ENCODE data around the gene RPS6KA4.

RPS6KA4 gene

GRCh38 chr11:64358536-64358906 lies 441 bp upstream of the RPS6KA4 start:
- H3K36me3 ChIP-seq (ENCODE audit: control insufficient read depth, insufficient read depth, low read length): peaks cover 36% of the 10 kb centered on the region
- WGBS, 2 experiments (ENCODE audit: insufficient coverage in 2 of 2): 30 to 35% methylated on average over 6 to 7 of the region's 7 CpGs
- H3K4me1 ChIP-seq (ENCODE audit: control insufficient read depth, insufficient read depth, low read length, poor library complexity, severe bottlenecking): peaks cover 32% of the 10 kb centered on the region
- H3K9me3 ChIP-seq (ENCODE audit: control insufficient read depth, low read length): no peaks in the 10 kb centered on the region
- peak overlapping the region; percentile 69 for H3K4me3 ChIP-seq (ENCODE audit: extremely low read depth, insufficient read depth, low read length, poor library complexity, severe bottlenecking)
- H3K27ac ChIP-seq (ENCODE audit: low read depth, low read length, severe bottlenecking): peak overlapping the region; percentile 73

- 81 to 89% methylated on average over 31 to 37 of the region's 38 CpGs for WGBS, 2 experiments (ENCODE audit: insufficient coverage in 2 of 2)
- Histone ChIP-seq H3K9me3 (ENCODE audit: control insufficient read depth, low read length) (no peaks in the 10 kb centered on the region), H3K4me3 (ENCODE audit: extremely low read depth, insufficient read depth, low read length, poor library complexity, severe bottlenecking) (peak overlapping the region; percentile 69), H3K36me3 (ENCODE audit: control insufficient read depth, insufficient read depth, low read length) (peaks cover 50% of the 10 kb centered on the region), H3K4me1 (ENCODE audit: control insufficient read depth, insufficient read depth, low read length, poor library complexity, severe bottlenecking) (peaks cover 32% of the 10 kb centered on the region), H3K27ac (ENCODE audit: low read depth, low read length, severe bottlenecking) (no peak overlapping the region)
Measured at GRCh38 chr11:64359712-64360445, 917 bp downstream of the RPS6KA4 start.

GRCh38 chr11:64360448-64360921 lies 1.5 kb downstream of the RPS6KA4 start:
- 92 to 96% methylated on average over 10 to 11 of the region's 13 CpGs for WGBS, 2 experiments (ENCODE audit: insufficient coverage in 2 of 2)
- H3K9me3 ChIP-seq (ENCODE audit: control insufficient read depth, low read length): no peaks in the 10 kb centered on the region
- H3K4me3 ChIP-seq (ENCODE audit: extremely low read depth, insufficient read depth, low read length, poor library complexity, severe bottlenecking): no peak overlapping the region
- peaks cover 56% of the 10 kb centered on the region for H3K36me3 ChIP-seq (ENCODE audit: control insufficient read depth, insufficient read depth, low read length)
- no peak overlapping the region for H3K27ac ChIP-seq (ENCODE audit: low read depth, low read length, severe bottlenecking)
- H3K4me1 ChIP-seq (ENCODE audit: control insufficient read depth, insufficient read depth, low read length, poor library complexity, severe bottlenecking): peaks cover 27% of the 10 kb centered on the region

- H3K4me3 ChIP-seq (ENCODE audit: extremely low read depth, insufficient read depth, low read length, poor library complexity, severe bottlenecking): no peak overlapping the region
- WGBS, 2 experiments (ENCODE audit: insufficient coverage in 2 of 2): 97 to 98% methylated on average over 5 to 10 of the region's 18 CpGs
- H3K9me3 ChIP-seq (ENCODE audit: control insufficient read depth, low read length): no peaks in the 10 kb centered on the region
- peaks cover 67% of the 10 kb centered on the region for H3K36me3 ChIP-seq (ENCODE audit: control insufficient read depth, insufficient read depth, low read length)
- no peak overlapping the region for H3K27ac ChIP-seq (ENCODE audit: low read depth, low read length, severe bottlenecking)
- peaks cover 25% of the 10 kb centered on the region for H3K4me1 ChIP-seq (ENCODE audit: control insufficient read depth, insufficient read depth, low read length, poor library complexity, severe bottlenecking)
Measured at GRCh38 chr11:64361659-64362058, 2.7 kb downstream of the RPS6KA4 start.

GRCh38 chr11:64362339-64362738 lies 3.4 kb downstream of the RPS6KA4 start:
- peaks cover 18% of the 10 kb centered on the region for H3K4me1 ChIP-seq (ENCODE audit: control insufficient read depth, insufficient read depth, low read length, poor library complexity, severe bottlenecking)
- H3K27ac ChIP-seq (ENCODE audit: low read depth, low read length, severe bottlenecking): no peak overlapping the region
- H3K36me3 ChIP-seq (ENCODE audit: control insufficient read depth, insufficient read depth, low read length): peaks cover 73% of the 10 kb centered on the region
- no peak overlapping the region for H3K4me3 ChIP-seq (ENCODE audit: extremely low read depth, insufficient read depth, low read length, poor library complexity, severe bottlenecking)
- 88 to 95% methylated on average over 10 of the region's 10 CpGs for WGBS, 2 experiments (ENCODE audit: insufficient coverage in 2 of 2)
- H3K9me3 ChIP-seq (ENCODE audit: control insufficient read depth, low read length): no peaks in the 10 kb centered on the region

GRCh38 chr11:64364435-64364834 lies 5.5 kb downstream of the RPS6KA4 start:
- no peak overlapping the region for H3K4me3 ChIP-seq (ENCODE audit: extremely low read depth, insufficient read depth, low read length, poor library complexity, severe bottlenecking)
- H3K9me3 ChIP-seq (ENCODE audit: control insufficient read depth, low read length): no peaks in the 10 kb centered on the region
- peaks cover 4% of the 10 kb centered on the region for H3K4me1 ChIP-seq (ENCODE audit: control insufficient read depth, insufficient read depth, low read length, poor library complexity, severe bottlenecking)
- WGBS, 2 experiments (ENCODE audit: insufficient coverage in 2 of 2): 88 to 98% methylated on average over 2 to 4 of the region's 6 CpGs
- no peak overlapping the region for H3K27ac ChIP-seq (ENCODE audit: low read depth, low read length, severe bottlenecking)
- peaks cover 90% of the 10 kb centered on the region for H3K36me3 ChIP-seq (ENCODE audit: control insufficient read depth, insufficient read depth, low read length)

- no peak overlapping the region for H3K4me3 ChIP-seq (ENCODE audit: extremely low read depth, insufficient read depth, low read length, poor library complexity, severe bottlenecking)
- peaks cover 4% of the 10 kb centered on the region for H3K4me1 ChIP-seq (ENCODE audit: control insufficient read depth, insufficient read depth, low read length, poor library complexity, severe bottlenecking)
- no peak overlapping the region for H3K27ac ChIP-seq (ENCODE audit: low read depth, low read length, severe bottlenecking)
- WGBS, 2 experiments (ENCODE audit: insufficient coverage in 2 of 2): 96 to 100% methylated on average over 2 of the region's 4 CpGs
- no peaks in the 10 kb centered on the region for H3K9me3 ChIP-seq (ENCODE audit: control insufficient read depth, low read length)
- peaks cover 89% of the 10 kb centered on the region for H3K36me3 ChIP-seq (ENCODE audit: control insufficient read depth, insufficient read depth, low read length)
Measured at GRCh38 chr11:64364911-64365310, 5.9 kb downstream of the RPS6KA4 start.

- Histone ChIP-seq H3K9me3 (ENCODE audit: control insufficient read depth, low read length) (no peaks in the 10 kb centered on the region), H3K4me1 (ENCODE audit: control insufficient read depth, insufficient read depth, low read length, poor library complexity, severe bottlenecking) (no peaks in the 10 kb centered on the region), H3K27ac (ENCODE audit: low read depth, low read length, severe bottlenecking) (no peak overlapping the region), H3K36me3 (ENCODE audit: control insufficient read depth, insufficient read depth, low read length) (peaks cover 87% of the 10 kb centered on the region), H3K4me3 (ENCODE audit: extremely low read depth, insufficient read depth, low read length, poor library complexity, severe bottlenecking) (no peak overlapping the region)
- WGBS, 2 experiments (ENCODE audit: insufficient coverage in 2 of 2): no CpG with 5 or more reads among the region's 1 CpG
Measured at GRCh38 chr11:64366751-64367150, 7.8 kb downstream of the RPS6KA4 start.

- H3K36me3 ChIP-seq (ENCODE audit: control insufficient read depth, insufficient read depth, low read length): peaks cover 77% of the 10 kb centered on the region
- H3K9me3 ChIP-seq (ENCODE audit: control insufficient read depth, low read length): no peaks in the 10 kb centered on the region
- H3K27ac ChIP-seq (ENCODE audit: low read depth, low read length, severe bottlenecking): no peak overlapping the region
- H3K4me1 ChIP-seq (ENCODE audit: control insufficient read depth, insufficient read depth, low read length, poor library complexity, severe bottlenecking): no peaks in the 10 kb centered on the region
- no peak overlapping the region for H3K4me3 ChIP-seq (ENCODE audit: extremely low read depth, insufficient read depth, low read length, poor library complexity, severe bottlenecking)
- WGBS, 2 experiments (ENCODE audit: insufficient coverage in 2 of 2): 98 to 99% methylated on average over 40 to 45 of the region's 46 CpGs
Measured at GRCh38 chr11:64367931-64368672, 9.1 kb downstream of the RPS6KA4 start.

- H3K9me3 ChIP-seq (ENCODE audit: control insufficient read depth, low read length): no peaks in the 10 kb centered on the region
- no peak overlapping the region for H3K4me3 ChIP-seq (ENCODE audit: extremely low read depth, insufficient read depth, low read length, poor library complexity, severe bottlenecking)
- whole genome bisulfite sequencing, 2 experiments (ENCODE audit: insufficient coverage in 2 of 2): 96 to 98% methylated on average over 28 of the region's 28 CpGs
- peaks cover 72% of the 10 kb centered on the region for H3K36me3 ChIP-seq (ENCODE audit: control insufficient read depth, insufficient read depth, low read length)
- H3K4me1 ChIP-seq (ENCODE audit: control insufficient read depth, insufficient read depth, low read length, poor library complexity, severe bottlenecking): no peaks in the 10 kb centered on the region
- H3K27ac ChIP-seq (ENCODE audit: low read depth, low read length, severe bottlenecking): no peak overlapping the region
Measured at GRCh38 chr11:64368673-64369074, 9.7 kb downstream of the RPS6KA4 start.
